Fibroblast of the aortic adventitia (primary cell): ENCODE results near the gene TKFC. TPM values are rescaled to one million over a fixed set of nuclear protein-coding genes. Genes with fewer than 3 reads are reported as not detected.

Experiments
- DNase-seq: peaks from one replicate; pipeline ENCODE4 v3.0.0-alpha.2; 2010; ENCODE audit warnings: low read depth
- H3K4me3 ChIP-seq: 2 replicates; pipeline ENCODE4 v1.5.1; 2011; ENCODE audit warnings: low read depth, mild to moderate bottlenecking, control low read depth, low read length, moderate library complexity
- CTCF ChIP-seq: IDR thresholded peaks from 2 replicates; pipeline ENCODE4 v1.5.1; 2011; ENCODE audit warnings: mild to moderate bottlenecking, low read length, control low read depth, inconsistent platforms; ENCODE audit not compliant: insufficient read depth
- total RNA-seq: library from RNA; depleted of rRNA; stranded (reverse); fragments of >200 nt; gene quantifications from 2 replicates; pipeline ENCODE4 v1.2.3, GENCODE V29; 2012; ENCODE audit warnings: low replicate concordance

Gene TKFC
- total RNA-seq, 1 donor: 17.6 TPM

- peak; percentile 47 for TF ChIP-seq CTCF
- DNase-seq: peak; percentile 33
- H3K4me3 ChIP-seq: peak overlapping the region; percentile 80
Observed at GRCh38 chr11:61392981-61393595, 60.1 kb downstream of the TKFC start.

Other genes starting within 250 kb of the TKFC start
- not detected in 2 replicates for gene CD5, start 230.7 kb upstream of the TKFC start, total RNA-seq
- 9.2 and 13.5 TPM in 2 replicates for gene VPS37C, start 171.8 kb upstream of the TKFC start, total RNA-seq
- 0.18 TPM in 1 of 2 replicates, not detected in the other for gene PGA3, start 129.7 kb upstream of the TKFC start, total RNA-seq
- not detected in 2 replicates for gene PGA4, start 110.9 kb upstream of the TKFC start, total RNA-seq
- not detected in 2 replicates for gene PGA5, start 92.1 kb upstream of the TKFC start, total RNA-seq
- 7.4 and 13.9 TPM in 2 replicates for gene VWCE, start 37.9 kb upstream of the TKFC start, total RNA-seq
- 290 and 382 TPM in 2 replicates for gene DDB1, start 123 bp upstream of the TKFC start, total RNA-seq
- 60.6 and 62.5 TPM in 2 replicates for gene CYB561A3, start 28.7 kb downstream of the TKFC start, total RNA-seq
- 13.7 and 38.5 TPM in 2 replicates for gene TMEM138, start 29.1 kb downstream of the TKFC start, total RNA-seq
- 12.2 and 19.9 TPM in 2 replicates for gene TMEM216, start 59.4 kb downstream of the TKFC start, total RNA-seq
- gene CPSF7, start 96.7 kb downstream of the TKFC start, total RNA-seq: 26.6 and 33.8 TPM in 2 replicates
- 51.5 and 67.4 TPM in 2 replicates for gene SDHAF2, start 96.9 kb downstream of the TKFC start, total RNA-seq
- gene LRRC10B, start 175.5 kb downstream of the TKFC start, total RNA-seq: 0.27 TPM in 1 of 2 replicates, not detected in the other
- gene SYT7, start 247.8 kb downstream of the TKFC start, total RNA-seq: 7.0 and 112 TPM in 2 replicates